OCI-LY3 (cell line): Measurements from ENCODE around the gene LCK.

ENCODE experiments used
- CTCF ChIP-seq: fragments of 200-600, 300-600 bp; sonication (generic); IDR thresholded peaks from 2 replicates; pipeline ENCODE4 v1.5.1; 2014; ENCODE audit warnings: antibody characterized with exemption, low read length, low read depth
- EZH2phosphoT487 ChIP-seq: fragments of 200-600 bp; shearing (Covaris generic); IDR thresholded peaks from 2 replicates; pipeline ENCODE4 v1.6.1; 2018; ENCODE audit warnings: antibody characterized with exemption, mixed run types, low read depth

GRCh38 chr1:32327204-32327603 lies 76.1 kb downstream of the LCK start:
- TF ChIP-seq EZH2phosphoT487, result no peak
- no peak for TF ChIP-seq CTCF
